ENCODE measurements around the gene GP9.

GP9 gene

DNA sequence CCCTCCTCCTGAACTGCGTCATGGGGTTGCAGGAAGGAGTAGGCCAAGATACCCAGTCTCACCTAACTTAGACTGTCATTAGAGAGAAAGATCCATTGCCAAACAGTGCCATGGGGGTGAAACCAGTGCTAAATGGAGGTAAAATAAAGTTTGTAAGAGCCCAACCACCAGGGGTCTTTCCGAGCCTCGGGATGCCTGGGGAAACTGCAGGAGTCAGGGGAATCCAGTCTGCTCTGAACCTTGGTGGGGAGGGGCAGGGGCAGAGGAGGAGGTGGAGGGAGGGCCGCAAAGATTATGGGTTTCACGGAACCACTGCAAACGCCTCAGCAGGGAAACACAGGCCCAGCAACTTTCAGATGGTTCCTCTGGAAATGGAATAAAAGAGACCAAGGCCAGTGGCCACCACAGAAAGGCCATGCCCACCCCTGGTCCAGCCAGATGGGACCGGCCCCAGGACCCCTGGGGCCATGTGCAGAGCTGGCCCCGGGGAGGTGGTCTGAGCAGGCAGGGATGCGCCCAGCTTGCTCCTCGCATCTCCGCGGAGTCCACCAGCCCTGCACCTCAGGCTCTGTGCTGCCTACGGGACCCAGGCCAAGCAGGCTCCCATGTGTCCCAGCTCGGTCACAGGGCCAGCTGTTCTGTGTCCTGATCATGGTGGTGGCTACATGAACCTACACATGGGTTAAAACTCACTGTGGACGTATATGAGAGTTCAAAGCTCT, 19.8 kb upstream of the GP9 start:
- TF ChIP-seq EZH2 (IDR thresholded peaks at IDR 0.05; ENCODE audit: borderline replicate concordance, low read length), result no peak
- TF ChIP-seq, protein P1, sequence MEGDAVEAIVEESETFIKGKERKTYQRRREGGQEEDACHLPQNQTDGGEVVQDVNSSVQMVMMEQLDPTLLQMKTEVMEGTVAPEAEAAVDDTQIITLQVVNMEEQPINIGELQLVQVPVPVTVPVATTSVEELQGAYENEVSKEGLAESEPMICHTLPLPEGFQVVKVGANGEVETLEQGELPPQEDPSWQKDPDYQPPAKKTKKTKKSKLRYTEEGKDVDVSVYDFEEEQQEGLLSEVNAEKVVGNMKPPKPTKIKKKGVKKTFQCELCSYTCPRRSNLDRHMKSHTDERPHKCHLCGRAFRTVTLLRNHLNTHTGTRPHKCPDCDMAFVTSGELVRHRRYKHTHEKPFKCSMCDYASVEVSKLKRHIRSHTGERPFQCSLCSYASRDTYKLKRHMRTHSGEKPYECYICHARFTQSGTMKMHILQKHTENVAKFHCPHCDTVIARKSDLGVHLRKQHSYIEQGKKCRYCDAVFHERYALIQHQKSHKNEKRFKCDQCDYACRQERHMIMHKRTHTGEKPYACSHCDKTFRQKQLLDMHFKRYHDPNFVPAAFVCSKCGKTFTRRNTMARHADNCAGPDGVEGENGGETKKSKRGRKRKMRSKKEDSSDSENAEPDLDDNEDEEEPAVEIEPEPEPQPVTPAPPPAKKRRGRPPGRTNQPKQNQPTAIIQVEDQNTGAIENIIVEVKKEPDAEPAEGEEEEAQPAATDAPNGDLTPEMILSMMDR (IDR thresholded peaks at IDR 0.05; ENCODE audit: low read length), result no peak
- Histone ChIP-seq H3K79me2 (ENCODE audit: insufficient read depth, low read length) (no peaks in the 10 kb centered on the region), H2AFZ (ENCODE audit: low read length) (no peak overlapping the region), H3K27me3 (ENCODE audit: insufficient read depth, low read length) (peaks cover 13% of the 10 kb centered on the region), H3K4me2 (ENCODE audit: low read length) (no peak overlapping the region), H4K20me1 (ENCODE audit: insufficient read depth, low read length) (no peaks in the 10 kb centered on the region), H3K4me3 (ENCODE audit: low read depth, low read length, poor library complexity, severe bottlenecking) (no peak overlapping the region), H3K9ac (ENCODE audit: low read length) (no peak overlapping the region), H3K27ac (ENCODE audit: low read depth, low read length, poor library complexity, severe bottlenecking) (no peak overlapping the region), H3K9me2 (ENCODE audit: low read depth, low read length) (no peaks in the 10 kb centered on the region), H3K9me3 (ENCODE audit: low read length) (no peaks in the 10 kb centered on the region), H3K36me3 (ENCODE audit: insufficient read depth, low read length) (no peaks in the 10 kb centered on the region; the same call in 1 of the 2 replicates), H3K4me1 (ENCODE audit: insufficient read depth, low read length, severe bottlenecking) (no peaks in the 10 kb centered on the region), H3F3A (ENCODE audit: insufficient read depth, low read length) (no peaks in the 10 kb centered on the region)

DNA sequence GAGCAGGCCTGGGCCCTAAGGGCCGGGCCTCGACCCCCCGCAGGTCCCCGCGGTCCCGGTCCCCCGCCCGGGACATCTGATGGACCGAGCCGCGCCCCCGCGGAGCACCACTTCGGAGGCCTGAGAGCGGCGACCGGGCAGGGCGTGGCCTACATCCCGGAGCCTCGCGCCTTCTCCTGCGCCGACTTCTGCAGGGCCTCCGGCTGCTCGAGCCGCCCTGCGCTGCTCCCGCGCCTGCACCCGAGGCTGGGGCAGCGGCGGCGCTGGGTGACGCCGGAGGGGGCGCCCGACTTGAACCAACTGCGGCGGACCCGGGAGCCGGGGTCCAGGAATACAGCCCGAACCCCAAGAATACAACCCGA, 14.9 kb upstream of the GP9 start:
- Histone ChIP-seq H3K4me3 (ENCODE audit: low read depth, low read length, poor library complexity, severe bottlenecking) (no peak overlapping the region), H3K27ac (ENCODE audit: low read depth, low read length, poor library complexity, severe bottlenecking) (no peak overlapping the region), H3K36me3 (ENCODE audit: insufficient read depth, low read length) (no peaks in the 10 kb centered on the region; the same call in 1 of the 2 replicates), H3K9me3 (ENCODE audit: low read length) (peaks cover 9% of the 10 kb centered on the region), H3K27me3 (ENCODE audit: insufficient read depth, low read length) (peaks cover 9% of the 10 kb centered on the region; the same call in 1 of the 2 replicates), H3K4me1 (ENCODE audit: insufficient read depth, low read length, severe bottlenecking) (no peaks in the 10 kb centered on the region), H3F3A (ENCODE audit: insufficient read depth, low read length) (no peaks in the 10 kb centered on the region), H4K20me1 (ENCODE audit: insufficient read depth, low read length) (no peaks in the 10 kb centered on the region), H3K4me2 (ENCODE audit: low read length) (no peak overlapping the region), H3K9me2 (ENCODE audit: low read depth, low read length) (no peaks in the 10 kb centered on the region), H3K9ac (ENCODE audit: low read length) (no peak overlapping the region), H3K79me2 (ENCODE audit: insufficient read depth, low read length) (no peaks in the 10 kb centered on the region), H2AFZ (ENCODE audit: low read length) (no peak overlapping the region)
- TF ChIP-seq, protein P1 (IDR thresholded peaks at IDR 0.05; ENCODE audit: low read length), result no peak
- TF ChIP-seq EZH2 (IDR thresholded peaks at IDR 0.05; ENCODE audit: borderline replicate concordance, low read length), result no peak

DNA sequence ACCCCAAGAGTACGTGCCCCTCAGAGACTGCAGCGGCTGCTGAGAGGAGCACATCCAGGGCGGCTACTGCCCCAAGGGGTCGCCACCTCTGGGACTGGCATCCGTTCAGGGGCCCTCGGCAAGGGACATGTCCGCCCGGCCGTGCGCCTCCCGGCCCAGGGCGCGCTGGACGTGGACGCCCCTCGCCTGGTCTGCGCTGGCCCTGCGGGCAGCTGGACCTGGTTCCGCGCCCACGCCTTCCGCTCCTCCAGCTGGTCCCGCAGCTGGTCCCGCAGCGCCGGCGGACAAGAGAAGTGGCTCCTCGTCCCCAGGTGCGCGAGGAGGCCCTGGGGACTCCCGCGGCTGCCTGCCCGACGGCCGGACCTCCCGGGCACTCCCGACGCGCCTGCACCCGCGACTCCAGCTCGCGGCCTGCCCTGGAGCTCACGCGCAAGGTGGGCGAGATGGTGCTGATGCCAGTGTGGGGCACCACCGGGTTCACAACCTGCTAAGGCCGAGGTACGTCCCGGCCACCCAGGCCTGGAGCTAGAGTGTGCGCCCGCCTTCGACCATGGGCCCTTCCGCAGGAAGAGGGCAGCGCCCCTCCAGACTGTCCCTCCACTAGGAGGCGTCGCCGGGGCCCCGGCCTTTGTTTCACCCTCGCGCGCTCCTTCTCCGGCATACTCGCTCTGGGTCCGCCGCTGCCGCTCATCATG, 14.4 kb upstream of the GP9 start:
- no peaks in the 10 kb centered on the region for H4K20me1 ChIP-seq (ENCODE audit: insufficient read depth, low read length)
- no peaks in the 10 kb centered on the region for H3K4me1 ChIP-seq (ENCODE audit: insufficient read depth, low read length, severe bottlenecking)
- TF ChIP-seq, protein P1 (IDR thresholded peaks at IDR 0.05; ENCODE audit: low read length), result no peak
- TF ChIP-seq EZH2 (IDR thresholded peaks at IDR 0.05; ENCODE audit: borderline replicate concordance, low read length), result no peak
- H3K9me2 ChIP-seq (ENCODE audit: low read depth, low read length), result no peaks in the 10 kb centered on the region
- no peak overlapping the region for H3K27ac ChIP-seq (ENCODE audit: low read depth, low read length, poor library complexity, severe bottlenecking)
- no peaks in the 10 kb centered on the region for H3F3A ChIP-seq (ENCODE audit: insufficient read depth, low read length)
- H3K4me3 ChIP-seq (ENCODE audit: low read depth, low read length, poor library complexity, severe bottlenecking), result no peak overlapping the region
- H3K79me2 ChIP-seq (ENCODE audit: insufficient read depth, low read length), result no peaks in the 10 kb centered on the region
- H3K36me3 ChIP-seq (ENCODE audit: insufficient read depth, low read length), result no peaks in the 10 kb centered on the region; the same call in 1 of the 2 replicates
- peaks cover 9% of the 10 kb centered on the region for H3K9me3 ChIP-seq (ENCODE audit: low read length)
- no peak overlapping the region for H3K9ac ChIP-seq (ENCODE audit: low read length)
- peaks cover 9% of the 10 kb centered on the region; the same call in 1 of the 2 replicates for H3K27me3 ChIP-seq (ENCODE audit: insufficient read depth, low read length)
- no peak overlapping the region for H3K4me2 ChIP-seq (ENCODE audit: low read length)
- H2AFZ ChIP-seq (ENCODE audit: low read length), result no peak overlapping the region

Data from OCI-LY1 (cell line).